GM18517 (cell line): ENCODE results near the gene ATP10D.

Source experiments
- ATAC-seq: cut with Tn5 transposase; IDR thresholded peaks from one replicate; pipeline ENCODE4 v1.9.1; 2021; ENCODE audit warnings: mild to moderate bottlenecking, moderate library complexity; ENCODE audit not compliant: unreplicated experiment

ATP10D gene

DNA sequence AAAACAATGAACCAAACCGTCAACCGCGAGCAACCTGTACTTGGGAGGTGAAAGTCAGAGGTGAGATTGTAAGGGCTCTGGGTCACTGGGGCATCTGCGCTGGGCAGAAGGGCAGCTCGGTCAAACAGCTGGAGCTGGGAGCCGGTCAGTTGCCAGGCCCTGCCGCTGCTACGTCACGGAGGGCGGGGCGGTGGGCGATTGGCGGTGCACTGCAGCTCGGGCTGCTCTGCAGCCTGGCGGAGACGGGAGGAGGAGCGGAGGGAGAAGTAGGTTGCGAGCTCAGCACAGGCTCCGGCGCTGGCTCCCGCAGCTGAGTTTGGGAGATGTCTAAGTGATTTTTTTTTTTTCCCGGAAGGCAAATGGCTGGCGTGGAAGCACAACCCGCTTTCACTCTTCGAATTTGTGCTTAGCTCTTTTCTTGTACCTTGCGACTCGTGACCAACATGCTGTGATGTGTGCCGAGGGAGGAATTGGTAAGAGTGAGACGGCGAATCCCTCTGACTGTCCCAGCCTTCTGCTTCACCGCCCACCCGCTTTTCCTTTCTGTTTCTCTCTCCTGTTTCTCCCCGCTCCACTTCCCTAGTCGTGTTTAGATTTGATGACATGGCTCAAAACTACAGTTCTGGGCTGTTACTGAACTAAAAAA, at the start of gene ATP10D:
TSS of gene ATP10D (plus strand) at position 229 of the 646 bp plus-strand sequence. CDS start 27,266 bp downstream, outside the sequence.
- ATAC-seq, result peak; percentile 95

DNA sequence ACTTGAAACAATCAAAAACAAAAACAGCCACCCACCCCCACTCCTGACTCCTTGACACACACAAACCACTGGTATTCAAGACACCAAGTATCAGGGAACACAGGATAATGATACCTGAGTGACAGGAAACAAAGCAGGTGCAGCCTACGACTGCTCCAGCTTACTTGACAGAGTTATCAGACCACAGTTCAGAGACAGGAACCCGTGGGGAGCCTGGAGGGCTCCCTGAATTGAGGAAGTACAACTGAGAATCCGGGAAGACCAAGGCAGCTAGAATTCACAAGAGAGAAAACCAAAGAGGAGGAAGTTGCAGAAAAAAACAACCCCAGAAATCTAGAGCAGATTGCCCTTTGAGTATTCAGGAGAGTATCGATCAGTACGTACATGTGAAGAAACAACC, 42.1 kb upstream of the ATP10D start:
- ATAC-seq, result no peak

DNA sequence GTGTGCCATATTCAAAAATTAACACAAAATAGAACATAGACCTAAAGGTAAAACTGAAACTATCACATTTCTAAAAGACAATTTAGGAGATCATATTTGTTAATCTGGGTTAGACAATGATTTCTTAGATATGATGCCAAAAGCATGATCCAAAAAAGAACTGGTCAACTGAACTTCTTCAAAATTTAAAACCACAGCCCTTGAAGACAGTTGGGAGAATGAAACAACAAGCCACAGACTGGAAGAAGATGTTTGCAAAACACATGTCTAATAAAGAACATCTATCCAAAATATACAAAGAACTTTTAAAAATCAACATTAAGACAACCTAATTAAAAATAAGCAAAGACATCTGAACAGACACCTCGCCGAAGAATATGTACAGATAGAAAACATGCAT, 41.0 kb upstream of the ATP10D start:
- no peak for ATAC-seq

DNA sequence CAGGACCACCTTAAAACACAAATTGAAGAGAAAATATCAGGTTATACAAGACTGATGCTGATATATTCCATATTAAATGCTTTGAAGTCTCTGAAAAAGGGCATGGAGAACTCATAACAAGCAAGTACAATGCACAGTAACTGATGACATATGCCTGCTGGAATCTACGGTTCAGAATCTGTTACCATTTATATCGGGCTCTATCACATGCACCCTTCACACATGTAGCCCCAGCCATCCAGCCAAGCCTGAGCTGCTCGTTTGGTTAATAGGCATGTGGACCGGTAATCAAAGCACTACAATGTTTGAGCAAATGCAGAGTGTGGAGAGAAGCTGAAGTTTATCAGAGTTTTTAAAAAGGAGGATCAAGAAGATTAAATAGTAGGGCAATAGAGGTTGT, 33.4 kb upstream of the ATP10D start:
- no peak for ATAC-seq

DNA sequence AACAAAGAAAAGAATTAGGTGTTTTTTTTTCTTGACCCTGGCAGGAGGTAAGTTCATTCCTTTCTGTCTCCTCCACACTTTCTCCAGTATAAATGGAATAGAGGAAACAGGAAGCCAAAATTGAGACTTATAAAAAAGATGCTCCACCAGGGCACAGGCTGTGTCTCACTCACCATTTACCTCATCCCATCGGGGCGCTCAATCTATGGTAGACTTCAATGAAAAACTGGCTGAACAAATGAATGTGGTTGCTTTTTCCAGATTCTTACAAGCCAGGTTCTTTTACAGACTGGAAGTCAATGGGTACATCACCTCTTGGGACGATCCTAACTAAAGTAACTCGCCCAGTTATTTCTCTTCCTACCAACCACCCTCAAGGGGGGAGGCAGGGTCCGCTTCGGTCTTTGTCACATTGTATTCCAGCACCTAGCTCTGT, 22.3 kb upstream of the ATP10D start:
- peak; percentile 1 for ATAC-seq

DNA sequence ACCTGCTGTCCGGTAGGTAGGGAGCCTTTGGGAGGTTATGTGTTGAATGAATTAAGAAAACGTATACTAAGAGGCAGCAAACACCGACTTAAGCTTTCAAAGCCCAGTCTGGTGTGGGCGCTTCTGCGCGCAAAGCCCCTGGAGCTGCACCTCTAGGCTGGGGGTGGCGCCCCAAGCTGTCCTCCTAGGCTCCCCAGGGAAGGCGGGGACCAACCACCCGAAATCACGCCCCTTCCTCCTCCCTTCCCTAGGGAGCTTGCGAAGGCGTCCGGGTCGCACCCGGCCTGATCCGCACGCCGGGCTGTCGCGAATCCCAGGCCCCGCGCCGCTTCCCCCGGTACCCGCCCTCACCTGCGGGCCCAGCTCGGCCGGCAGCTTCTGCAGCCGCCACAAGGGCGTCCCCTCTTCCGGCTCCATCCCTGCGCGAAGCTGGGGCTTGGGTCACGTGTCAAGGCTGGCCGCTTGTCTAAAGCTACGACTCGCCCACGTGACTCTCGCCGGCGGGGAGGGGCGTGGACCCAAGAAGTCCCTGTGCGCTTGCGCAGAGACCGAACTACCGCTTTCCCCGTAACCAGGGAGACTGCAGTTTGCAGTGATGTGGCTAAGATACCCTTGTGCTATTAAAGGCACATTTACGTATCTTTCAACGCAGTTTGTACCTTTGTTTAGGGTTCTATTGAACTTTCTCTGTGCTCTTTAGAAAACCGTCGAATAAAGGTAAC, 21.7 kb upstream of the ATP10D start, which contains the start of gene COMMD8:
TSS of gene COMMD8 (minus strand) at position 468 of the 722 bp plus-strand sequence. CDS start at position 417, 51 bp downstream.
- peak; percentile 90 for ATAC-seq

DNA sequence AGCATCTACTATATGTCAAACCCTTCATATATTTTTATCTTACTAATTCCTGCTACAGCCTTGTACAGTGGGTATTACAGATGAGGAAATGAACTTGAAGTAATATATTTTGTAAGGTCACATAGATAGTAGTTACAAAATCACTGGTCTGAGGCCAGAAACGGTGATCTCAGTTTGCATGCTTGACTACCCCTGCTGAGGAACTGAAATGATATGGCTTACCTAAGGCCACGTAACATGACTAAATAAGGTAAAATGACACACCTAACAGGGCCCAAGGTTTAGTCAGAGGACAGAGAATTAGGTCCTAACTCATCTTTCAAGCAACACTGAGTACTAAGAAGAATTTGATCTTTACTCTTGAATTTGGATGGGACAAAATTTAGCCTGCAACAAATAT, 20.1 kb upstream of the ATP10D start:
- ATAC-seq, result peak; percentile 48

DNA sequence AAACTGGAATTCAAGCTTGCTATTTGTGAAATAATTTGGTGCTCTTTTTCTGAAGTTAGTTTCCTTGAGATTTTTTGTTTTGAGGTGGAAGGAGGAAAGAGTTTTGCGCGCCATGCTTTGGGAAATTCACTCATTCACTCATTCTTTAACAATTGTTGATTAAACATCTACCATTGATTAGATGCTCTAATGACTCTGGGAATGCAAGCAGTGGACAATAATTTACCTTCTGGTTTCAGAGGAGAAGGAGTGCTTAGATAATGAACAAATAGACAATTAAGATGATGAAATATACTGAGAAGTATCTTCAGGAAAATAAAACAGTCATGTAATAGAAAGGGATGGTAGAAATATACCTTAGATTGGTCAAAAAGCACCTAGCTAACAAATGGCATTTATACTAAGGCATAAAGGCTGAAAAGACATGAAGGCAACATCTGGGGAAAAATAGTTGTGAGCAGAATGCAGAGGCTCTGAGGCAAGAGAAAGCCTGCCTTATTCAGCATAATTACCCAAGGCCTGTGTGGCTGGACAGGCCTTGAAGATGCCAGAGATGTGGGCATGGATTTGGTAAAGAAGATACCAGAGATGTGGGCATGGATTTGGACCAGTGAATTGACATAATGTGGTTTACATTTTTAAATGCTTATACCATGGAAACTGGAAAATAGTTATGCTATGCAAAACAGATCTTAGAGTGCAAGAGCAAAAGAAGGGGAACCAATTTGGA, 18.9 kb upstream of the ATP10D start:
- ATAC-seq, result no peak

DNA sequence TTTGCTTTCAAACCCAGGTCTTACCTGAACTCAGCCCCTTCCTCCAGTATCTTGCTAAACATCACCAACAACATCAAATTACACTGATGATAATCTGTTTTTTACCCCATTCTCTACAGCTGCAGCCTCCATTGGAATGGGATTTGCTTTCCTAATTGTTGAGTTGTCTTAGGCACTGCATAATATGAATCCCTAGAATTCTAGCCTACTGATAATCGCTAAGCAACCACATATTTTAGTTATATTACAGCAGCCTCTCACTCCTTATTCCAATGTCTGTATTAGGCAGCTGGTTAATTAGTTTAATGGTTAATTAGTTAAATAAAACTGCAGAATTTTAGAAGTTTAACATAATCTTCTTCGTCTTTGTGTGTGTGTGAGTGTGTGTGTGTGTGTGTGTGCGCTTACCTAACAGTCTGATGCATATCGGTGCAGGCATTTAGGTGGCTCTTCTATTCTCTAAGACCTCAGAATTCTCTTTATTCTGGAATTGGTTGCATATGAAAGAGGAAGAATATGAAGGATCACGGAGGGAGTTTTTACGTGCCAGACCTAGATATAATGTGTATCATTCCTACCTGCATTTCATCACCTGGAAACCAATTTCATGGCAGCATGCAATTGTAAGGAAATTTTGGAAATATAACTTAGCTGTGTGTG, 16.2 kb upstream of the ATP10D start:
- no peak for ATAC-seq

DNA sequence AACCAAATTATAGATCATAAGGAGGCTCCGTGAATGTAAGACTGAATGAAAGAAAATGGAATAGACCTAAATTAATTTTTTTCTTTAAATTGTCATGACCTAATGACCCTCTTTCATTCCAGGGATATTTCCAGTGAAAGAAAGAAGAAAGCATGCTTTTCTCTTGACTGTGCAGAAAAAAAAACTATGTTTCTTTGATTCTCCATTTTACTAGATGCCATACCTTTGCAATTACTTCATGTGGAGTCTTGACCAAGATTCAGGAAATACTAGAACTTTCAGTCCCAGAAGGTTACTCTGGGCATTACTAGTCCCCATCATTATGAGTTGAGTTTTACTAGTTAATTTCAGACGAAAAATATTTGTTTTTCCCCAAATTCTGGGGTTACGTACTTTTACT, 15.1 kb upstream of the ATP10D start:
- no peak for ATAC-seq

DNA sequence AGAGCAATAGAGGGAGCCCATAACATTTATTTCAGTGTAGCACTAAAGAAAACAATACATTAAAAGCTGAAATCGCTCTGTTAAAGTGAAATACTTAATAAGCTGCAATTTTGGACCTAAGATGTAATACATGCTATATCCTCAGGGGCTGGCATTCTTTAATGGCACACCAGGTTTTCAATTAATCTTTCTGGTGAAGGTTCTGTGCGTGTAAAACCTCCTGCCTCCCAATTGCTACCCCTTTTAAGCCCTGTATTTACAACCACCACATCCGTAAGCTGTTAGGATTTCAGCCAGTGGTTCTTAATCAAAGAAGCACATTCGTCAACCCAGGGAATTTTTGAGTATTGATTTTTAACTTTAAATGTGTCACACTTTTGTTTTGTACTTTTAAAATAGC, 14.0 kb upstream of the ATP10D start:
- ATAC-seq, result no peak

DNA sequence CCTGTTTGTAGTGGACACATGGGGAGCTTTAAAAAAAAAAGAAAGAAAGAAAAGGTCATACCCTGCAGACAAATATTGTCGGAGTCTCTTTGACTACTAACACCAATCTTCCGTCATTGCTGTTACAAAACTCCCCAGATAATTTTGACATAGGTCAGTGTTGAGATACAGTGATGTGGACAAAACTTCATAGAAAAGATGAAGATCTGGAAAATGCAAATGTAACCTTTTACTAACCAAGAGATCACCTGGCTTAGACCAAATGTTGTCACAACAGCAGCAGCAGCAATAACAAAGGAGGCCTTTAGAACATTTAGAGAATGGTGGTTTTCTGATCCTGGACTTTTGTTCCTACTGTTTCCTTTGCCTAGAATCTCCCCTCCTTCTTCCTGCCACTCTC, 13.5 kb upstream of the ATP10D start:
- no peak for ATAC-seq

DNA sequence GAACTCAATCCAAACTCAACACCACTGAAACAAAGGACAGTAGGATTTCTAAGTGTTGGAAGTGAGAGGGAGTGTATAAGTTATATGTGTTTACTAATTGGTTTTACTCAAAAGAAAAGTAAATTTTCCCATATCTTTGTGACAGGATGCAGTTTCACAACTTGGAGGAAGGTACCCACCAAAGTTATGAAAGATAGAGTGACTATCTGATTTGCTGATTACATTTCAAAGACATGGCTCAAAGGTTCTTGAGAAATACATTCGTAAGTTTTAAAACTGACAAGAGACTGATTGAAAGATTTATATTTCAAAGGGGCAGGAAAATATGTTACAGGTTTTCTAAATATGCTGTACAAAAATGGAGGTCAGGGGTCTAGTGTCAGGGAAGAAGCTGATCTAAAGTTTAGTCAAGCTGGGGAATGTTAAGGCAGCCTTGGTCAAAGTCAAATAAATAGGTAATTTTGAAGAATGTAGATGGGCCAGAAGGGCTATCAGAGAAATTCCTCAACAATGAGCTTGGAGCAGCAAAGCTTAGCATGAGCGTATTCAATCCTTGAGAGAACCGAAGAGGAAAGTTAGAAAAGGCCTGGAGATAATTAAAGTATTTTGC, 11.8 kb upstream of the ATP10D start:
- ATAC-seq, result no peak

DNA sequence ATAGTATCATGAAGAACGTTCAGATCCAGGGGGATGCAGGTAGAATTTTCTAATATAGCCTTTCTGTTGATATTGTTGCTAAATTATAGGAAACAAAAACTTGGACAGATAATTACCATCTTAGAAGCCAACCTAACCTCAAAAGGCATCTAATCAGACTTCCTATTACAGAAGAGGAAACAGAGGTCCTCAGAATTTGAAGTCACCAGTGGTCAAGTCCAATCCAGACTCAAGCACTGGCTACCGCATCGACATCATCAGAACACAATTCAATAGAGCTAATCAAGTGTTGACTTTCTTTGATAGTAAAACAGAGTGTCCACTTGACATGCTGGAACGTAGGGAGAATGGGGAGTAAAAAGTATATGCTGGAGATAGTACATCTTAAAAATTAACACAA, 10.3 kb upstream of the ATP10D start:
- no peak for ATAC-seq

DNA sequence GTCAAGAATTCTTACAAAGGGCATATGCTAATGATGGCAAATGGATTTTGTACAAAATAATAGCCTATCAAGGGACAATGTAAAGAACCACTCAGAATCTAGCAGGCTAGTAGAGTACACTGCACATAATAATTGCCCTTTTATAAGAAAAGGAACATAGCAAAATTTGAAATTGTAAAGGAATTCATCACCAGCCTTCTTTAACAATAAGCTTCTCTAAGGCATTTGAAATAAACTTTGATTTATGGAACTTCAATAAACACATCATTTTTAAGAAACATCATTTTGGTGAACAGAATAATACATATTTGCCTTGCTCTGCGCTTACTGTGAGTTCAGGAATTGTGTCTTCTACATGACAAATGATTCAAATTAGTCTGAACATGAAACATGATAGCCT, 9.7 kb upstream of the ATP10D start:
- no peak for ATAC-seq

DNA sequence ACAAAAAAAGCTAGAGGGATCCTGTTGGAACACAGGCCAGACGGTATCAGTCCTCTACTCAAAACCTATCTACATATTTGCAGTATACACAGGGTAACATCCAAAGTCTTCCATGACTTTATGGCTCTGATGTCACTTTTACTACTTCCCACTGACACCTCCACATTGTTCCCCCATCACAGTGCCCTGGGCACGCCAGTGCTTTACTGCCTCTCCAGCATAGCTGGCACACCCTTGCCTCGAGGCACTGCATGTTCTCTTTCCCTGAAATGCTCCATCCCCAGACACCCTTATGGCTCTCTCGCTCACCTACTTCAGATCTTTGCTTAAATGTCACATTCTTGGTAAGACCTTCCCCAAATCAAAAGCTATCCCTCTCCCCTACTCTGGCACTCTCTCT, 6.3 kb upstream of the ATP10D start:
- ATAC-seq, result no peak

DNA sequence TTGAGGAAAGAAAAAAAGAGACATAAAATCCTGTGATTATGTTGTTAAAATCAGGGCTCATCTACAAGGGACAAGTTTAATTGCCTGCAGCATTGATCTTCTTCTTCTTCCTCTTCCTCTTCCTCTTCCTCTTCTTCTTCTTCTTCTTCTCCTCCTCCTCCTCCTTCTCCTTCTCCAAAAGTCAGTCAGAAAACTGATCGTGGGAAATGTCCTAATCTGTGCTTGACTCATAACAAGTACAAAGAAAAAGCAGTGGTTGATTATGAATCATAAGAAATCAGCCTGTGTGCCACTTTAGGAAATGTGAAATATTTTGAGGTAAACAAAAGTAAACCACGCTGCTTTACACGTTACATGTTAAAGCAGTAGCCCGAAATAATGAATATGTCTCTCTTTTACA, 2.7 kb upstream of the ATP10D start:
- ATAC-seq, result no peak

DNA sequence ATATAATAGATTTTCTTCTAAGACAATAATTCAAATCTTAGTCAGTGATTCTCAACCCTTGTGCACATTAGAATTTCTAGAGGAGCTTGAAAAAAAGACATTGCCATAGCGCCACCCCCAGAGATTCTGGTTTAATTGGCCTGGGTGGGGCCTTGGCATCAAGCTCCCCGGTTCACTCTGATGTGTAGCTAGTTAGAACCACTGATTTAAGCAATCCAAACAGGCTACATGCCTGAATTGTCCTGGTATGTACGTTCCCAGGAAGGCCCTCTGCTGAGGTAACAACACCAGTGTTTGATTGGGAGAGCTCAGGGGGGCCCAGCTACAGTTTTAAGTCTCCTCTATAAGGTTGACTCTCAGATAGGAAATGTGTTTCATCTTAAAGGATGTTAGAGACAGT, 1.3 kb upstream of the ATP10D start:
- no peak for ATAC-seq

DNA sequence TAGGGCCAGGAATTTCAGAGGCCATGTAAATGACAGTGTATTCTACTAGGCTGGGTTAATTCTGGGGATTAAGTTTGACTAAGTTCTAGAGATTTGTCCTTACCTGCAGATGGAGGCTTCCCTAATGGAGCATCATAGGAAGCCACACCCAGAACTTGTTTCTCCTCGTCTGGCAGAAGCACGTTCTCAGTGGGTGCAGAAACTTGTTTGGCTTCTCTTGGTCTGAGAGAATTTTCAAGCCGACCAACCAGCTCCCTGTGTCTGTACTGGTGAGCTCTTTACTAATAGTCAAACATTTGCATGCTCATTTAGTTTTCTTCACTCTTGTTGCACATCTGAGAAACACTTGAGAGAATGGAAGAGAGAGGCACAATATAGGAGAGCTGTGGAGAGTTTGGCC, 907 bp upstream of the ATP10D start:
- no peak for ATAC-seq

DNA sequence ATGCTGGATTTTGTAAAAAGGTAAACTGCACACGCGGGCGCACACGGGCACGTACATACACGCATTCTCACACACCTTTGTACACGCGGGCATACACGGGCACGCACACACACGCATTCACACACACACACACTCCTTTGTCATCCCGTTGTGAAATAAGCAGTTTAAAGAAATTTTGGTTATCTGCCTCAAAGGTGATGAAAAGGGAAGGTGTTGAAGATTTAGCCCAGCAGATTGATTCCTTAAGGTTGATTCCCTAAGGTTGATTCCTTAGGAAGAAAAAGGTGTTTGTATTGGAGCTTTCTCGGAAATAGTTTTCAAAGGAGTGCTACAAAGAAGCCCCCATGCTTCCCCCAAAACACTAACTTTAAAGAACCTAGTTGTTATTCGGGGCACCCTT, 693 bp downstream of the ATP10D start:
- ATAC-seq, result no peak

DNA sequence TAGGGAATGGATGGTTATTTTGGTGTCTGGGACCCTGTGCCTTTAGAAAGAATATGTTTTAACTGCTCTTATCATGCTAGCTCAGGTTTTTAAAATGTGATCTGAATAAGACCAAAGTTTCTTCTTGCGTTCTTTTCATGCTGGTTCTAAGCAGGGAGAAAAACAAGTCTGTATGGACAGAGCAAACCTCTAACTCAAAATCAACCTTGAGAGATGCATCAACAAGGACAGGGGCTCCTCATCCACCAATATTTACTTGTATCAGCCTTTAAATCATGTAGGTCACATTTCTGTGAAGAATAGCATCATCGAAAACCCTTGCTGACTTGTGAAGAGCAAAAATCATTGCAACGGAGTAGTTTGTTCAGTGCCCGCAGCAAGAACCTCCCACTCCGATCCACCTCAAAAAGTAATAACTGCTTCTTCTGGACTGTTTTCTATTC, 1.2 kb downstream of the ATP10D start:
- ATAC-seq, result no peak
